MCF 10A (cell line): ENCODE data around the gene TGFBI. TPM values are rescaled to one million over a fixed set of nuclear protein-coding genes. Genes with fewer than 3 reads are reported as not detected.

ENCODE experiments used
- BruUV-seq: library from RNA; stranded (reverse); fragments of 400-500 nt; replicated peaks from 2 replicates; lab custom pipeline; 2021; lab: Mats Ljungman, UMichigan
- CTCF ChIA-PET: fragments of 300-600 bp; sonication (Branson Sonifier 250); formaldehyde crosslinking; extraction: SDS; loops from one replicate; lab custom pipeline; 2021; ENCODE audit warnings: antibody characterized with exemption, inconsistent platforms; lab: Yijun Ruan, JAX
- POLR2A ChIA-PET: fragments of 300-600, 350-650 bp; sonication (Branson Sonifier 250); formaldehyde crosslinking; extraction: SDS; loops from one replicate; lab custom pipeline; 2020; ENCODE audit warnings: antibody characterized with exemption, inconsistent platforms; lab: Yijun Ruan, JAX
- DNase-seq: peaks from one replicate; pipeline ENCODE4 v3.0.0-alpha.2; 2018; ENCODE audit not compliant: unreplicated experiment
- H3K27ac Mint-ChIP-seq: one replicate; pipeline ENCODE4 v1.8.0; 2022; ENCODE audit warnings: mild to moderate bottlenecking, low read depth, mixed read lengths; ENCODE audit not compliant: unreplicated experiment
- H3K27me3 Mint-ChIP-seq: one replicate; pipeline ENCODE4 v1.8.0; 2022; ENCODE audit warnings: mixed read lengths; ENCODE audit not compliant: insufficient read depth, unreplicated experiment
- H3K36me3 Mint-ChIP-seq: one replicate; pipeline ENCODE4 v1.8.0; 2022; ENCODE audit warnings: mild to moderate bottlenecking, moderate library complexity, mixed read lengths; ENCODE audit not compliant: insufficient read depth, unreplicated experiment
- H3K4me1 Mint-ChIP-seq: one replicate; pipeline ENCODE4 v1.8.0; 2022; ENCODE audit warnings: mixed read lengths; ENCODE audit not compliant: insufficient read depth, unreplicated experiment
- H3K4me3 Mint-ChIP-seq: one replicate; pipeline ENCODE4 v1.8.0; 2022; ENCODE audit warnings: mild to moderate bottlenecking, moderate library complexity, mixed read lengths; ENCODE audit not compliant: unreplicated experiment
- H3K9me3 Mint-ChIP-seq: one replicate; pipeline ENCODE4 v1.8.0; 2022; ENCODE audit warnings: mixed read lengths; ENCODE audit not compliant: unreplicated experiment
- CTCF ChIP-seq: fragments of 200-600 bp; IDR thresholded peaks from one replicate; pipeline ENCODE4 v1.8.0; 2022; ENCODE audit warnings: antibody characterized with exemption, mild to moderate bottlenecking; ENCODE audit not compliant: unreplicated experiment
- intact Hi-C: fragments of 100-400 bp; cut with micrococcal nuclease; formaldehyde crosslinking; loops from 2 replicates; pipeline ENCODE4 v1.14.1; 2022
- total RNA-seq: library from RNA; stranded (reverse); gene quantifications from 2 replicates; pipeline ENCODE4 v1.2.3, GENCODE V29; 2022

Gene TGFBI
- total RNA-seq, 1 experiment from 2014 or later: 892 TPM

GRCh38 chr5:136018814-136019783 lies 9.7 kb upstream of the TGFBI start:
- Mint-ChIP-seq H3K4me3 (no peak overlapping the region), H3K36me3 (peaks cover 6% of the 10 kb centered on the region), H3K9me3 (no peaks in the 10 kb centered on the region), H3K27me3 (no peaks in the 10 kb centered on the region), H3K4me1 (peaks cover 75% of the 10 kb centered on the region), H3K27ac (peak overlapping the region; percentile 63)
- CTCF ChIA-PET: interaction anchor here (0.6 to 13.4 kb wide), 23 partner anchors 9 to 165 kb away, joined by 3 to 171 read pairs (median 3); partner anchors contain the start of gene TGFBI
- POLR2A ChIA-PET: interaction anchor here (0.7 to 39.3 kb wide), 12 partner anchors 9 to 155 kb away, joined by 3 to 1604 read pairs (median 5); partner anchors contain the start of genes SMAD5 and TGFBI
- intact Hi-C loops: loop anchor here (1.0 kb wide), 1 partner anchor 9 kb away; the partner anchor contains the start of gene TGFBI
- peak; percentile 12 for TF ChIP-seq CTCF
- no TSS peak for BruUV-seq
- DNase-seq: peak; percentile 93

- peaks cover 66% of the 10 kb centered on the region for H3K4me1 Mint-ChIP-seq
- TSS peak; percentile 85 for BruUV-seq
- POLR2A ChIA-PET: interaction anchor here (0.9 to 39.3 kb wide), 8 partner anchors 8 to 154 kb away, joined by 3 to 1604 read pairs (median 8); partner anchors contain the start of gene TGFBI
- peak overlapping the region; percentile 63 for H3K27ac Mint-ChIP-seq
- H3K4me3 Mint-ChIP-seq: peak overlapping the region; percentile 49
- no peak for DNase-seq
- no peaks in the 10 kb centered on the region for H3K9me3 Mint-ChIP-seq
- no peaks in the 10 kb centered on the region for H3K27me3 Mint-ChIP-seq
- CTCF ChIA-PET: interaction anchor here (0.7 to 13.4 kb wide), 12 partner anchors 9 to 134 kb away, joined by 3 to 171 read pairs (median 4); partner anchors contain the start of gene TGFBI
- no peak for TF ChIP-seq CTCF
- intact Hi-C loops: no loop called here
- peaks cover 6% of the 10 kb centered on the region for H3K36me3 Mint-ChIP-seq
Observed at GRCh38 chr5:136020001-136020382, 8.8 kb upstream of the TGFBI start.

- Mint-ChIP-seq H3K4me1 (peaks cover 61% of the 10 kb centered on the region), H3K9me3 (no peaks in the 10 kb centered on the region), H3K27me3 (no peaks in the 10 kb centered on the region), H3K36me3 (peaks cover 6% of the 10 kb centered on the region), H3K27ac (peak overlapping the region; percentile 63), H3K4me3 (peak overlapping the region; percentile 49)
- intact Hi-C loops: no loop called here
- ChIA-PET POLR2A (interaction anchor here (1.0 to 39.3 kb wide), 7 partner anchors 8 to 114 kb away, joined by 3 to 1604 read pairs (median 10); partner anchors contain the start of gene TGFBI), CTCF (interaction anchor here (1.0 to 13.4 kb wide), 8 partner anchors 10 to 127 kb away, joined by 3 to 171 read pairs (median 5); partner anchors contain the start of gene TGFBI)
- BruUV-seq: no TSS peak
- no peak for TF ChIP-seq CTCF
- peak; percentile 100 for DNase-seq
Observed at GRCh38 chr5:136020383-136021015, 8.3 kb upstream of the TGFBI start.
